Measurements from ENCODE around the gene FLOT1. TPM values are rescaled to one million over a fixed set of nuclear protein-coding genes. Genes with fewer than 3 reads are reported as not detected.
A peak's percentile ranks its signal among the peaks of the same experiment; 100 is the strongest.
"Not testable (repeated sequence)": the region's sequence is repeated elsewhere in the genome, so short reads cannot be mapped to it uniquely, and the experiment has no call there.

The FLOT1 gene
- polyA plus RNA-seq, 1 experiment = 292 TPM

DNA sequence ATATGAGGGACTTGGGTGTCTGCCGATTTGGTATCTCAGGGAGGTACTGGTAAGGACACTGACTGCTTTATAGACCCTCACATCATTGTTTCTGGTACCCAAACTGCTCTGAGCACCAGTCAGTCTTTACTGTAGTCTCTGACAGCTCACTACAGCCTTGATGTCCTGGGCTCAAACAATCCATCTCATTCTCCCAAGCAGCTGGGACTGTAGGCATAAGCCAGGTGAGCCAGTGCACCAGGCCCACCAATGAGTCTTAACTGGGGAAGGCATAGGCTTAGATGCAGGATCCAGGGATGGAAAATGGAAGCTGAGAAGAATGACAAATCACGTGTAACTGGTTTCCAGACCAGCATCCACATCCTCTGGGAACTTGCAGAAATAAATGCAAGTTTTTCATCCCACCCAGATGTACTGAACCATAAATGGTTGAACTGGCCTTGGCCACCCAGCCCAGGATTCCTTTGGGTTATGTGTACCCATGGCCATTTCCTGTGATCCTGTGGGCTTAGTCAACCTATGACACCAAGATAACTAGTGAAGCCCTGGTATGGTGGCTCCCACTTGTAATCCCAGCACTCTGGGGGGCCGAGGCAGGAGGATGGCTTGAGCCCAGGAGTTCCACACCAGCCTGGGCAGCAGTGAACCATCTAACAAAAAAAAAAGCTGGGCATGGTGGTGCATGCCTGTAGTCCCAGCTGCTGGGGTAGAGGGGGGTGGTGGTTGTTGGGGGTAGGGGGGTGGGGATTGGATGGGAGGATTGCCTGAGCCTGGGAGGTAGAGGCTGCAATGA lies 16.6 kb downstream of the FLOT1 start:
- POLR2A ChIA-PET = no interaction called here
- CTCF ChIA-PET = interaction anchor here (2.4 to 20.5 kb wide), 2 partner anchors 48 to 153 kb away, joined by 8 to 387 read pairs; partner anchors contain the start of gene DHX16
- H3K36me3 ChIP-seq (ENCODE audit: control insufficient read depth, insufficient read depth, low read length) = peaks cover 35% of the 10 kb centered on the region

DNA sequence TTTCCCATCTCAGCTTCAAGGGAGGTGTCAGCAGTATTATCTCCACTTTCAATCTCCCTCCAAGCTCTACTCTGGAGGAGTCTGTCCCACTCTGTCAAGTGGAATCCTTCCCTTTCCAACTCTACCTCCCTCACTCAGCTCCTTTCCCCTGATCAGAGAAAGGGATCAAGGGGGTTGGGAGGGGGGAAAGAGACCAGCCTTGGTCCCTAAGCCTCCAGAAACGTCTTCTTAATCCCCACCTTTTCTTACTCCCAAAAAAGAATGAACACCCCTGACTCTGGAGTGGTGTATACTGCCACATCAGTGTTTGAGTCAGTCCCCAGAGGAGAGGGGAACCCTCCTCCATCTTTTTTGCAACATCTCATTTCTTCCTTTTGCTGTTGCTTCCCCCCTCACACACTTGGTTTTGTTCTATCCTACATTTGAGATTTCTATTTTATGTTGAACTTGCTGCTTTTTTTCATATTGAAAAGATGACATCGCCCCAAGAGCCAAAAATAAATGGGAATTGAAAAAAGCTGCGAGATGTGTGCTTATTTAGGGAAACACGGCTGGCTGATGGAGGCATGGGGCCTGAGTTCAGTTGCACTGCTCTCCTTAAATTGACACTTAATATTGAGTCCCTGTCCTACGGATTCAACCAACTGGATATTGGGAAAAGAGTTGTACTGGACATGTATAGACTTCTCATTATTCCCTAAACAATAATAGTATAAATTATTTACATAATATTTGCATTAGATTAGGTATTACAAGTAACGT lies 17.4 kb downstream of the FLOT1 start:
- CTCF ChIA-PET = interaction anchor here (0.6 to 20.5 kb wide), 7 partner anchors 10 to 401 kb away, joined by 3 to 387 read pairs (median 4); partner anchors contain the start of gene DHX16
- Histone ChIP-seq H3K27me3 (ENCODE audit: control insufficient read depth, insufficient read depth, low read length) (no peaks in the 10 kb centered on the region), H3K4me3 (ENCODE audit: low read depth, low read length) (no peak overlapping the region), H3K36me3 (ENCODE audit: control insufficient read depth, insufficient read depth, low read length) (peaks cover 27% of the 10 kb centered on the region)
- DNase-seq (ENCODE audit: low read depth) = no peak
- TF ChIP-seq, protein P1, sequence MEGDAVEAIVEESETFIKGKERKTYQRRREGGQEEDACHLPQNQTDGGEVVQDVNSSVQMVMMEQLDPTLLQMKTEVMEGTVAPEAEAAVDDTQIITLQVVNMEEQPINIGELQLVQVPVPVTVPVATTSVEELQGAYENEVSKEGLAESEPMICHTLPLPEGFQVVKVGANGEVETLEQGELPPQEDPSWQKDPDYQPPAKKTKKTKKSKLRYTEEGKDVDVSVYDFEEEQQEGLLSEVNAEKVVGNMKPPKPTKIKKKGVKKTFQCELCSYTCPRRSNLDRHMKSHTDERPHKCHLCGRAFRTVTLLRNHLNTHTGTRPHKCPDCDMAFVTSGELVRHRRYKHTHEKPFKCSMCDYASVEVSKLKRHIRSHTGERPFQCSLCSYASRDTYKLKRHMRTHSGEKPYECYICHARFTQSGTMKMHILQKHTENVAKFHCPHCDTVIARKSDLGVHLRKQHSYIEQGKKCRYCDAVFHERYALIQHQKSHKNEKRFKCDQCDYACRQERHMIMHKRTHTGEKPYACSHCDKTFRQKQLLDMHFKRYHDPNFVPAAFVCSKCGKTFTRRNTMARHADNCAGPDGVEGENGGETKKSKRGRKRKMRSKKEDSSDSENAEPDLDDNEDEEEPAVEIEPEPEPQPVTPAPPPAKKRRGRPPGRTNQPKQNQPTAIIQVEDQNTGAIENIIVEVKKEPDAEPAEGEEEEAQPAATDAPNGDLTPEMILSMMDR (IDR thresholded peaks at IDR 0.05; ENCODE audit: insufficient read depth, low read depth, low read length) = no peak
- POLR2A ChIA-PET = interaction anchor here (0.6 kb wide), 1 partner anchor 110 kb away, joined by 12 read pairs; no protein-coding TSS in a partner anchor

More for the DNA sequence above, 16.6 kb downstream of the FLOT1 start:
- TF ChIP-seq, protein P1 (IDR thresholded peaks at IDR 0.05; ENCODE audit: insufficient read depth, low read depth, low read length) = no peak
- Histone ChIP-seq H3K27me3 (ENCODE audit: control insufficient read depth, insufficient read depth, low read length) (no peaks in the 10 kb centered on the region), H3K4me3 (ENCODE audit: low read depth, low read length) (no peak overlapping the region)
- no peak for DNase-seq (ENCODE audit: low read depth)

DNA sequence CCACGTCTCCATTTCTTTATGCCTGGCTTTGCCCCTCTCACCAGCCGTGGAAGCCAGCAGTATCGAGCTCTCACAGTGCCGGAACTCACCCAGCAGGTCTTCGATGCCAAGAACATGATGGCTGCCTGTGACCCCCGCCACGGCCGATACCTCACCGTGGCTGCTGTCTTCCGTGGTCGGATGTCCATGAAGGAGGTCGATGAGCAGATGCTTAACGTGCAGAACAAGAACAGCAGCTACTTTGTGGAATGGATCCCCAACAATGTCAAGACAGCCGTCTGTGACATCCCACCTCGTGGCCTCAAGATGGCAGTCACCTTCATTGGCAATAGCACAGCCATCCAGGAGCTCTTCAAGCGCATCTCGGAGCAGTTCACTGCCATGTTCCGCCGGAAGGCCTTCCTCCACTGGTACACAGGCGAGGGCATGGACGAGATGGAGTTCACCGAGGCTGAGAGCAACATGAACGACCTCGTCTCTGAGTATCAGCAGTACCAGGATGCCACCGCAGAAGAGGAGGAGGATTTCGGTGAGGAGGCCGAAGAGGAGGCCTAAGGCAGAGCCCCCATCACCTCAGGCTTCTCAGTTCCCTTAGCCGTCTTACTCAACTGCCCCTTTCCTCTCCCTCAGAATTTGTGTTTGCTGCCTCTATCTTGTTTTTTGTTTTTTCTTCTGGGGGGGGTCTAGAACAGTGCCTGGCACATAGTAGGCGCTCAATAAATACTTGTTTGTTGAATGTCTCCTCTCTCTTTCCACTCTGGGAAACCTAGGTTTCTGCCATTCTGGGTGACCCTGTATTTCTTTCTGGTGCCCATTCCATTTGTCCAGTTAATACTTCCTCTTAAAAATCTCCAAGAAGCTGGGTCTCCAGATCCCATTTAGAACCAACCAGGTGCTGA lies 18.4 kb downstream of the FLOT1 start:
- not testable (repeated sequence) for H3K27me3 ChIP-seq (ENCODE audit: control insufficient read depth, insufficient read depth, low read length); DNase-seq (ENCODE audit: low read depth); H3K4me3 ChIP-seq (ENCODE audit: low read depth, low read length)
- H3K36me3 ChIP-seq (ENCODE audit: control insufficient read depth, insufficient read depth, low read length) = peaks cover 20% of the 10 kb centered on the region
- POLR2A ChIA-PET = interaction anchor here (0.6 kb wide), 1 partner anchor 109 kb away, joined by 12 read pairs; no protein-coding TSS in a partner anchor
- CTCF ChIA-PET = interaction anchor here (0.6 to 20.5 kb wide), 17 partner anchors 11 to 402 kb away, joined by 3 to 387 read pairs (median 4); partner anchors contain the start of genes ATAT1, DDR1, DHX16 and MRPS18B

DNA sequence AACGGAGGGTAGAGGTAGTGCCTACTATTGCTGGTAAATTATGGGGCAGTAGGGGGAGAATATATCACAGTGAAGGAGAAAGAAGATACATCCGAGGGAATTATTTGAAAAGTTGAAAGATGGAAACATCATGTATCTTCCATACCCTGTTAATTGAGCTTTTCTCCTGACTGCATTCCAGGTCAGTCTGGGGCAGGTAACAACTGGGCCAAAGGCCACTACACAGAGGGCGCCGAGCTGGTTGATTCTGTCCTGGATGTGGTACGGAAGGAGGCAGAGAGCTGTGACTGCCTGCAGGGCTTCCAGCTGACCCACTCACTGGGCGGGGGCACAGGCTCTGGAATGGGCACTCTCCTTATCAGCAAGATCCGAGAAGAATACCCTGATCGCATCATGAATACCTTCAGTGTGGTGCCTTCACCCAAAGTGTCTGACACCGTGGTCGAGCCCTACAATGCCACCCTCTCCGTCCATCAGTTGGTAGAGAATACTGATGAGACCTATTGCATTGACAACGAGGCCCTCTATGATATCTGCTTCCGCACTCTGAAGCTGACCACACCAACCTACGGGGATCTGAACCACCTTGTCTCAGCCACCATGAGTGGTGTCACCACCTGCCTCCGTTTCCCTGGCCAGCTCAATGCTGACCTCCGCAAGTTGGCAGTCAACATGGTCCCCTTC lies 19.2 kb downstream of the FLOT1 start:
- H3K4me3 ChIP-seq (ENCODE audit: low read depth, low read length); DNase-seq (ENCODE audit: low read depth); H3K27me3 ChIP-seq (ENCODE audit: control insufficient read depth, insufficient read depth, low read length): not testable (repeated sequence)
- H3K36me3 ChIP-seq (ENCODE audit: control insufficient read depth, insufficient read depth, low read length) = peaks cover 20% of the 10 kb centered on the region
- ChIA-PET CTCF (interaction anchor here (0.7 to 20.5 kb wide), 27 partner anchors 8 to 363 kb away, joined by 3 to 387 read pairs (median 4); partner anchors contain the start of genes ATAT1, DDR1, DHX16 and FLOT1), POLR2A (interaction anchor here (0.5 to 0.6 kb wide), 2 partner anchors 28 to 77 kb away, joined by 6 to 8 read pairs; no protein-coding TSS in a partner anchor)

DNA sequence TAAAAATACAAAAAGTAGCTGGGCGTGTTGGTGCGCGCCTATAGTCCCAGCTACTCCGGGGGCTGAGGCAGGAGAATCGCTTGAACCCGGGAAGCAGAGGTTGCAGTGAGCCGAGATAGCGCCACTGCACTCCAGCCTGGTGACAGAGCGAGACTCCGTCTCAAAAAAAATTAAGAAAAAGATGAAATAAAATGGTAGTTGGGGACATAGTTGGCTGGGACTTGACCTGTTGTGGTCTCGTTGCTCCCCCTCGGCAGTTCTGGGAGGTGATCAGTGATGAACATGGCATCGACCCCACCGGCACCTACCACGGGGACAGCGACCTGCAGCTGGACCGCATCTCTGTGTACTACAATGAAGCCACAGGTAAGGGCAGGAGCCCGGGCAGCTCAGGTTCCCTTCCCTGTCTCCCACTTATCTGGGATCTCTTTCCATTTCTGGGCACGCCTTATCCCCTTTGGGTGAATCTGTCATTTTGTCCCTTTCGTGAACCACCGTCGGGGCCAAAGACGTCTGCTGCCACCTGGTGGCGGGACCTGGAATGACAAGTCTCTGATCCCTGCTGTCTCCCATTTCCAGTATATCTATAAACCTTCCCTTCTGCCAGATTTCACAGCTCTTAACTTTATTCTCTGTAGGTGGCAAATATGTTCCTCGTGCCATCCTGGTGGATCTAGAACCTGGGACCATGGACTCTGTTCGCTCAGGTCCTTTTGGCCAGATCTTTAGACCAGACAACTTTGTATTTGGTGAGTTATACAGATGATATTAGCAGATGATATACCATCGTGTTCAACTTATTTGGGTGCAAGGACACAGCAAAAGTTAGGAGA lies 20.0 kb downstream of the FLOT1 start:
- CTCF ChIA-PET = interaction anchor here (0.7 to 20.5 kb wide), 30 partner anchors 9 to 369 kb away, joined by 3 to 387 read pairs (median 4); partner anchors contain the start of genes ATAT1, DDR1, DHX16 and FLOT1
- POLR2A ChIA-PET = interaction anchor here (1.6 kb wide), 1 partner anchor 41 kb away, joined by 4 read pairs; no protein-coding TSS in a partner anchor
- no peaks in the 10 kb centered on the region for H3K27me3 ChIP-seq (ENCODE audit: control insufficient read depth, insufficient read depth, low read length)
- peak overlapping the region; percentile 92 for H3K4me3 ChIP-seq (ENCODE audit: low read depth, low read length)
- peaks cover 16% of the 10 kb centered on the region for H3K36me3 ChIP-seq (ENCODE audit: control insufficient read depth, insufficient read depth, low read length)
- TF ChIP-seq, protein P1 (IDR thresholded peaks at IDR 0.05; ENCODE audit: insufficient read depth, low read depth, low read length) = peak; percentile 88
- DNase-seq (ENCODE audit: low read depth) = no peak

DNA sequence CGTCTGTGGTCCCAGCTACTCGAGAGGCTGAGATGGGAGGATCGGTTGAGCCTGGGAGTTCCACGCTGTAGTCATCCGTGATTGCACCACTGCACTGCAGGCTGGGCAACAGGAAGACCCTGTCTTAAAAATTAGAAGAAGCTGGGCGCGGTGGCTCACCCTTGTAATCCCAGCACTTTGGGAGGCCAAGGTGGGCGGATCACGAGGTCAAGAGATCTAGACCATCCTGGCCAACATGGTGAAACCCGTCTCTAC lies 20.5 kb downstream of the FLOT1 start:
- ChIA-PET POLR2A (interaction anchor here (0.6 to 1.6 kb wide), 2 partner anchors 40 to 106 kb away, joined by 4 to 5 read pairs; no protein-coding TSS in a partner anchor), CTCF (interaction anchor here (0.7 to 20.5 kb wide), 23 partner anchors 9 to 370 kb away, joined by 3 to 387 read pairs (median 6); partner anchors contain the start of genes DDR1, DHX16, FLOT1 and NRM)
- not testable (repeated sequence) for DNase-seq (ENCODE audit: low read depth); H3K27me3 ChIP-seq (ENCODE audit: control insufficient read depth, insufficient read depth, low read length)
- Histone ChIP-seq H3K36me3 (ENCODE audit: control insufficient read depth, insufficient read depth, low read length) (peaks cover 16% of the 10 kb centered on the region), H3K4me3 (ENCODE audit: low read depth, low read length) (peak overlapping the region; percentile 92)
